ENCODE data around the gene OR6C1.
"Not testable (repeated sequence)": the region's sequence is repeated elsewhere in the genome, so short reads cannot be mapped to it uniquely, and the experiment has no call there.

The OR6C1 gene

GRCh38 chr12:55336002-55336401, 21.9 kb downstream of the OR6C1 start:
- POLR2A ChIA-PET = no interaction called here
- no peak for DNase-seq (ENCODE audit: low read depth, low spot score)
- H3K4me3 ChIP-seq (ENCODE audit: low read depth, low read length) = no peak overlapping the region
- CTCF ChIA-PET = no interaction called here
- no peak for TF ChIP-seq CTCF (IDR thresholded peaks at IDR 0.05; ENCODE audit: insufficient read depth, low read length, missing control alignments)

DNA sequence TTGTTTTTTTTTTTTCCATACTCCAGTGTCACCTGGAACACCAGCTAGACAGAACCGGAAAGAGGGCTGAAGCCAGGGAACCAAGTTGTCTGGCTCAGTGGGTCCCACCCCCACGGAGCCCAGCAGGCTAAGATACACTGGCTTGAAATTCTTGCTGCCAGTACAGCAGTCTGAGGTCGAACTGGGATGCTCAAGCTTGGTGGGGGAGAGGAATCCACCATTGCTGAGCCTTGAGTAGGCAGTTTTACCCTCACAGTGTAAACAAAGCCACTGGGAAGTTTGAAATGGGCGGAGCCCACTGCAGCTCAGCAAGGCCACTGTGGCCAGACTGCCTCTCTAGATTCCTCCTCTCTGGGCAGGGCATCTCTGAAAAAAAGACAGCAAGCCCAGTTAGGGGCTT, 41.2 kb downstream of the OR6C1 start:
- H3K4me3 ChIP-seq (ENCODE audit: low read depth, low read length); DNase-seq (ENCODE audit: low read depth, low spot score); CTCF ChIA-PET; POLR2A ChIA-PET: not testable (repeated sequence)

DNA sequence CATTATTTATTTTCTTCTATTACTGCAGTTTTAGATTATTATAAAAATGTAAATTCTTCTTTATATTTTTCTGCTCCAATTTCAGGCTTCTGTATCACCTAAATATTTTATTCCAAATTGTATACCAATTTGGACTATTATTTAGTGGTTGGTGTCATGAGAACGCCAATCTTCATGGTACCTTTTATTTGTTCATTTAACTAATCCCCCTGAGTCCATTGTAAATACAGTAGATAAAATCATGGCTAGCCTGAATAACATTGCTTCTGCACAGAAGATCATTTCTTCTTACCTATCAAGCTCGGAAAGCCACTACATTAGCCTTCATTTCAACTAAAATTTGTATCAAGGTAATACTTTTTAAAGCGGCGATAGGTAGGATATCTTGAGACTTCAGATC, 48.5 kb downstream of the OR6C1 start, which contains the start of gene OR6C75:
OR6C75 (plus strand) TSS at position 301 of the 400 bp plus-strand sequence. CDS start 2,136 bp downstream, outside the sequence.
- no peak for DNase-seq (ENCODE audit: low read depth, low spot score)
- no peak for TF ChIP-seq CTCF (IDR thresholded peaks at IDR 0.05; ENCODE audit: insufficient read depth, low read length, missing control alignments)
- CTCF ChIA-PET = no interaction called here
- H3K4me3 ChIP-seq (ENCODE audit: low read depth, low read length) = no peak within 1 kb of the TSS
- POLR2A ChIA-PET = no interaction called here

DNA sequence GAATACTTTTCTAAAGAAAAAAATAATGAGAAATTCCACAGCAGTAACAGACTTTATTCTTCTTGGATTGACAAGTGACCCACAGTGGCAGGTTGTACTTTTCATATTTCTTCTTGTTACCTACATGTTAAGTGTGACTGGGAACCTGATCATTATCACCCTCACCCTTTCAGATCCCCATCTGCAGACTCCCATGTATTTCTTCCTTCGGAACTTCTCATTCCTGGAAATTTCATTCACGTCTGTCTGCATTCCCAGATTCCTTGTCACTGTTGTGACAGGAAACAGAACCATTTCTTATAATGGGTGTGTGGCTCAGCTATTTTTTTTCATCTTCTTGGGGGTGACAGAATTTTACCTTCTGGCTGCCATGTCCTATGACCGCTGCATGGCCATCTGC, 50.9 kb downstream of the OR6C1 start:
- ChIA-PET CTCF (no interaction called here), POLR2A (no interaction called here)
- TF ChIP-seq CTCF (IDR thresholded peaks at IDR 0.05; ENCODE audit: insufficient read depth, low read length, missing control alignments) = no peak
- no peak for DNase-seq (ENCODE audit: low read depth, low spot score)
- no peak overlapping the region for H3K4me3 ChIP-seq (ENCODE audit: low read depth, low read length)

All from AG04449 (cell line).